BLaER1 (cell line): ENCODE data around the gene OLIG1.

Source experiments
- H3K27ac ChIP-seq: shearing (Covaris generic); formaldehyde crosslinking; 2 replicates; pipeline ENCODE4 v1.8.1; 2022
- H3K27me3 ChIP-seq: shearing (Covaris generic); formaldehyde crosslinking; 2 replicates; pipeline ENCODE4 v1.8.1; 2022
- H3K36me3 ChIP-seq: shearing (Covaris generic); formaldehyde crosslinking; 2 replicates; pipeline ENCODE4 v1.8.1; 2022
- H3K4me1 ChIP-seq: shearing (Covaris generic); formaldehyde crosslinking; 2 replicates; pipeline ENCODE4 v1.8.1; 2022
- H3K4me2 ChIP-seq: shearing (Covaris generic); formaldehyde crosslinking; 2 replicates; pipeline ENCODE4 v1.8.1; 2022
- H3K4me3 ChIP-seq: shearing (Covaris generic); formaldehyde crosslinking; 2 replicates; pipeline ENCODE4 v1.8.1; 2022
- H3K9ac ChIP-seq: shearing (Covaris generic); formaldehyde crosslinking; 2 replicates; pipeline ENCODE4 v1.8.1; 2022
- H3K9me3 ChIP-seq: shearing (Covaris generic); formaldehyde crosslinking; 2 replicates; pipeline ENCODE4 v1.8.1; 2022
- H4K20me1 ChIP-seq: shearing (Covaris generic); formaldehyde crosslinking; 2 replicates; pipeline ENCODE4 v1.8.1; 2022
- Cebpa-rat ChIP-seq: shearing (Covaris generic); IDR thresholded peaks from 2 replicates; pipeline ENCODE4 v1.8.1; 2022

OLIG1 gene

DNA sequence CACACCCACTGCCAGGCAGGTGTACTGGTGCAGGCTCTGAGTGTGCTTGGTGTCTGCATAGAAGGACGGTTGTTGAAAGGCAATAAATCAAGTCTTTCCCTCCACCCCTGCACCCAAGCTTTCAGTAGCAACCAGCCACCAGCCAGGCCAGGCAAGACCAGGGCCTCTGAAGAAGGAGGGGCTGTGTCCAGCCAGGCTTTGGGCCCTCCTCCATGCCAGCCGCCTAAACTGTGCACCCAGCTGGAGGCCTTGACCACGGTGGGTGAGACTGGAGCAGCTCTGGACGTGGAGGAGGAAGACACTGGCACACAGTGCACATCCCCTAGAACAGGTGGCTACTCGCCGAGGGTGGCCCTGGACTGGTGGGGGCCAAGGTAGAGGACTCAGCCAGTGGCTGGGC lies 39.3 kb upstream of the OLIG1 start:
- H3K36me3 ChIP-seq: no peaks in the 10 kb centered on the region
- peaks cover 83% of the 10 kb centered on the region for H3K27me3 ChIP-seq
- H4K20me1 ChIP-seq: peaks cover 32% of the 10 kb centered on the region
- no peak for TF ChIP-seq Cebpa-rat
- H3K27ac ChIP-seq: no peak overlapping the region
- H3K9me3 ChIP-seq: peaks cover 44% of the 10 kb centered on the region
- H3K9ac ChIP-seq: no peak overlapping the region
- H3K4me3 ChIP-seq: no peak overlapping the region
- no peak overlapping the region for H3K4me2 ChIP-seq
- peaks cover 17% of the 10 kb centered on the region; the same call in 1 of the 2 replicates for H3K4me1 ChIP-seq

DNA sequence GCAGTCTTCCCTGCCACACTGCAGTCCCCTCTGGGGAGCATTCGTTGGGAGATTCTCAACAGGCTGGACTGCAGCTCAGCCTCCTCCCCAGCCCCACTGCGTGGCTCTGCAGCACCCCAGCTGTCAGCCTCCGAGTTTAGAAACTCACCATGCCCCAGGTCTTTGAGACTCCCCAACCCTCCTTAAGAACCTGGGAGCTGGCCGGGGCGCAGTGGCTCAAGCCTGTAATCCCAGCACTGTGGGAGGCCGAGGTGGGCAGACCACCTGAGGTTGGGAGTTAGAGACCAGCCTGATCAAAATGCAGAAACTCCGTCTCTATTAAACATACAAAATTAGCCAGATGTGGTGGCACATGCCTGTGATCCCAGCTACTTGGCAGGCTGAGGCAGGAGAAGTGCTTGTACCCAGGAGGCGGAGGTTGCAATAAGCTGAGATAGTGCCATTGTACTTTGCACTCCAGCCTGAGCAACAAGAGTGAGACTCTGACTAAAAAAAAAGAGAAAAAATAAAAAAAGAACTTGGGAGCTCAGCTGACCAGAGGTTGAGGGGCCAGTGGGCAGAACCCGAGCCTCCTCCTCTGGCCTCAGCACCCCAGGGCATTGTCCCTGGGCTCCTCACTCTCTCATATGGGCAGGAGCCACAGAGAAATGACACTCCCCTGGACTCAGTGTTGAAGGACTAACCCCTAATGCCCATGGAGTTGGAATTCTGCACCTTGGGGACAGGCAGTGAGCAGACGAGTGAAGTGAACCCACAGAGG lies 38.6 kb upstream of the OLIG1 start:
- peaks cover 32% of the 10 kb centered on the region for H4K20me1 ChIP-seq
- no peak overlapping the region for H3K27ac ChIP-seq
- no peaks in the 10 kb centered on the region for H3K36me3 ChIP-seq
- peaks cover 37% of the 10 kb centered on the region for H3K9me3 ChIP-seq
- H3K4me1 ChIP-seq: peaks cover 24% of the 10 kb centered on the region
- H3K27me3 ChIP-seq: peaks cover 76% of the 10 kb centered on the region
- TF ChIP-seq Cebpa-rat: no peak
- H3K9ac ChIP-seq: no peak overlapping the region
- H3K4me3 ChIP-seq: no peak overlapping the region
- no peak overlapping the region for H3K4me2 ChIP-seq

DNA sequence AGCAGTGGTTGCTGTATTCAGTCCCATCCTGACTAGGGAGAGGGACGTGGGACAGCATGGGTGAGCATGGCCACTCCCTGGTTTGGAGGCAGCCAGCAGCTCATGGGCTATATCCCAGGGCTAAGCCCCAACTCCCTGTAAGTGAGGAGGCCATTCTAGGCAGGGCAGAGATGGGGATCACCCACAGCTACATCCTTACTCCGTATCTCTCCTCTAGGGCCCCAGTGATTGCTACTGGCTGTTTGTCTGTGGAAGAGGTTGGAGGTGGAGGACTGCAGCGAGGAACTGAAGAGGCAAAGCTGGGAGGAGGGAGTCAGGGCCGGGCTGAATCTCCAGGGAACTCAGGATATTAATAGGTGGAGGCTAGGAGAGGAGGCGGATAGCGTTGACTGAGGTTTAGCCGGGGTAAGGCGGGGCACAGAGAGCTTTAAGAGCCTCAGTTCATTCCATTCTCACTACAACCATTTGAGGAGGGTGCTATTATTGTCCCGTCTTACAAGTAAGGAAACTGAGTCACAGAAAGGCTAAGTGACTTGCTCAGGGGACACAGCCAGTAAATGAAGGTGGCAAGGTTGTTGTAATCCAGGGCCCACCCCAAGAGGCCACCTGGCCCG lies 37.4 kb upstream of the OLIG1 start:
- Histone ChIP-seq H4K20me1 (peaks cover 32% of the 10 kb centered on the region), H3K36me3 (no peaks in the 10 kb centered on the region), H3K9ac (no peak overlapping the region), H3K27me3 (peaks cover 64% of the 10 kb centered on the region), H3K4me3 (no peak overlapping the region), H3K9me3 (peaks cover 25% of the 10 kb centered on the region), H3K4me2 (no peak overlapping the region), H3K4me1 (peaks cover 34% of the 10 kb centered on the region), H3K27ac (no peak overlapping the region)
- TF ChIP-seq Cebpa-rat: no peak

DNA sequence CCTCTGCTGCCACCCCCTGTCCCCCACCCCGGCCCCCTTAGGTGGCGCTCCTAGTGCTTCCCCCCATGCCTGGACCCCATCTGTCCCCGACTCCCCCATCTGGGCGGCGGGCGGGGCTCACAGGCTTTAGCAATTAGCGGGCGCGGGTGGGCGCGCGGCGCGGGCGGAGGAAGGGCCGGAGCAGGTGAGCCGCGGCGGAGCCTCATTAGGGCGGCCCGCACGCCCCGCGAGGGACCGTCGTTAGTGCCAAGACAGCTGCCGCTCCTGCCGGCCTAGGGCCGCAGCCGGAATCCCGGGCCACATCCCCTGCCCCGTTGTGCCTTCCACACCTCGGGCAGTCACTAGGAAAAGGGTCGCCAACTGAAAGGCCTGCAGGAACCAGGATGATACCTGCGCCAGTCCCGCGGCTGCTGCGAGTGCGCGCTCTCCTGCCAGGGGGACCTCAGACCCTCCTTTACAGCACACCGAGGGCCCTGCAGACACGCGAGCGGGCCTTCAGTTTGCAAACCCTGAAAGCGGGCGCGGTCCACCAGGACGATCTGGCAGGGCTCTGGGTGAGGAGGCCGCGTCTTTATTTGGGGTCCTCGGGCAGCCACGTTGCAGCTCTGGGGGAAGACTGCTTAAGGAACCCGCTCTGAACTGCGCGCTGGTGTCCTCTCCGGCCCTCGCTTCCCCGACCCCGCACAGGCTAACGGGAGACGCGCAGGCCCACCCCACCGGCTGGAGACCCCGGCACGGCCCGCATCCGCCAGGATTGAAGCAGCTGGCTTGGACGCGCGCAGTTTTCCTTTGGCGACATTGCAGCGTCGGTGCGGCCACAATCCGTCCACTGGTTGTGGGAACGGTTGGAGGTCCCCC lies 36.6 kb upstream of the OLIG1 start:
- TF ChIP-seq Cebpa-rat: no peak
- no peaks in the 10 kb centered on the region for H3K36me3 ChIP-seq
- peaks cover 56% of the 10 kb centered on the region for H3K27me3 ChIP-seq
- H3K9ac ChIP-seq: no peak overlapping the region
- peaks cover 30% of the 10 kb centered on the region for H4K20me1 ChIP-seq
- no peak overlapping the region for H3K27ac ChIP-seq
- H3K4me2 ChIP-seq: no peak overlapping the region
- no peak overlapping the region for H3K4me3 ChIP-seq
- H3K9me3 ChIP-seq: peaks cover 17% of the 10 kb centered on the region
- peaks cover 34% of the 10 kb centered on the region for H3K4me1 ChIP-seq

DNA sequence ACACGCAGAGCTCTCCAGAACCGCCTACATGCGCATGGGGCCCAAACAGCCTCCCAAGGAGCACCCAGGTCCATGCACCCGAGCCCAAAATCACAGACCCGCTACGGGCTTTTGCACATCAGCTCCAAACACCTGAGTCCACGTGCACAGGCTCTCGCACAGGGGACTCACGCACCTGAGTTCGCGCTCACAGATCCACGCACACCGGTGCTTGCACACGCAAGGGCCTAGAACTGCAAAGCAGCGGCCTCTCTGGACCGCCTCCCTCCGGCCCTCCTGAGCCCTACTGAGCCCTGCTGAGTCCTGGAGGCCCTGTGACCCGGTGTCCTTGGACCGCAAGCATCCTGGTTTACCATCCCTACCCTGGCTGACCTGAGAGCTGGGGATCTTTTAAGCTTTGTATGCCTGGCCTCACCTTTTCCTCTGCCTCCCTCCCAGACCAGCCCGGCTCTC lies 36.0 kb upstream of the OLIG1 start:
- Histone ChIP-seq H3K4me2 (no peak overlapping the region), H3K9ac (no peak overlapping the region), H3K27ac (no peak overlapping the region), H4K20me1 (peaks cover 25% of the 10 kb centered on the region), H3K36me3 (no peaks in the 10 kb centered on the region), H3K4me1 (peaks cover 28% of the 10 kb centered on the region), H3K9me3 (peaks cover 11% of the 10 kb centered on the region; the same call in 1 of the 2 replicates), H3K27me3 (peaks cover 50% of the 10 kb centered on the region), H3K4me3 (no peak overlapping the region)
- TF ChIP-seq Cebpa-rat: no peak

DNA sequence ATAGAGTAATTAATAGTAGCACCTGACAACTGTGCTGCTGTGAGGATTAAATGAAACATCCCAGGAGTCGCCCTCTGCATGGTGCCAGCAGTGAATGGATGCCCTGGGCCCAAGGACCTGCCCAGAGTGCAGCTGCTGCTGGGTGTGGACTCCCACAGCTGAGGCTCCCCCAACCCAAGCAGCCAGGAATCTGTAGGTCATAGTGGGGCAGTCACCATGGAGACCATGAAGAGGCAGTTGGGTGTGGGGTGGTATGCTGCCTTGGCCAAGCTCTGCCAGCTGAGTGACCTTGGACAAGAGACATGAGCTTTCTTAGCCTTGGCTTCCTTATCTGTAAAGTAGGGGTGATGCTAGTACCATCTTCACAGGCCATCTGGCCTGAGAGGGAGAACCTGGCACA lies 34.8 kb upstream of the OLIG1 start:
- no peaks in the 10 kb centered on the region for H3K36me3 ChIP-seq
- no peak overlapping the region for H3K4me2 ChIP-seq
- peaks cover 38% of the 10 kb centered on the region for H3K27me3 ChIP-seq
- peaks cover 23% of the 10 kb centered on the region for H3K4me1 ChIP-seq
- 0 out of 2 replicates have a peak, but pooled peaks cover under 1% of the 10 kb centered on the region for H3K9me3 ChIP-seq
- H4K20me1 ChIP-seq: peaks cover 14% of the 10 kb centered on the region
- H3K4me3 ChIP-seq: no peak overlapping the region
- H3K9ac ChIP-seq: no peak overlapping the region
- TF ChIP-seq Cebpa-rat: no peak
- H3K27ac ChIP-seq: no peak overlapping the region

DNA sequence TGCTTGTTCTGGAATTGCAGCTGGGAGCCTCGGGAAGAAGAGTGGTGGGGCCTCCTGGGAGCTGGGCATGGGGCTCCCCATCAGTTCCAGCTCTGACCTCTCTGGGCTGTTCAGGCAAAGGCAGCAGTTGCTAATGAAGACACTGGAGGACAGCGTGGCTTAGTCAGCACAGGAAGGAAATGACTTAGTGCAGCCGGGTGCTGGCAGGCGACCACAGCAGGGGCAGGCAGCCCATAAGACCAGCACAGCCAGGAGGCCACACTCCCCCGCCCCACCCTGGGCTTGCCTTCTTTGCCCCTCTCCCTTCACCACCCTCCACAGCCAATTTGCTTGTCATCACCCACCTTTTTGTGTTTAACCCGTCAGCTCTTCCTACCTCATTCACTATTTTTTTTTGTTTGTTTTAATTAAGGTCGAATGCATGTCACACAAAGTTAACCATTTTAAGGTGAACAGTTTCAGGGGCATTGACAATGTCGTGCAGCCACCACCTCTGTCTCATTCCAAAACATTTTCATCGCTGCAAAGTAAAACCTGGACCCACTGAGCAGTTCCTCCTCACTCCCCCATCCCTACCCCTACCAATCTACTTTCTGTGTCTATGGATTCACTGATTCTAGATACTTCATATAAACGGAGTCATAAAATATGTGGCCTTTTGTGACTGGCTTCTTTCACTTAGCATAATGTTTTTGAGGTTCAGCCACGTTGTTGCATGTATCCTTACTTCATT lies 33.3 kb upstream of the OLIG1 start:
- peaks cover 24% of the 10 kb centered on the region for H3K27me3 ChIP-seq

DNA sequence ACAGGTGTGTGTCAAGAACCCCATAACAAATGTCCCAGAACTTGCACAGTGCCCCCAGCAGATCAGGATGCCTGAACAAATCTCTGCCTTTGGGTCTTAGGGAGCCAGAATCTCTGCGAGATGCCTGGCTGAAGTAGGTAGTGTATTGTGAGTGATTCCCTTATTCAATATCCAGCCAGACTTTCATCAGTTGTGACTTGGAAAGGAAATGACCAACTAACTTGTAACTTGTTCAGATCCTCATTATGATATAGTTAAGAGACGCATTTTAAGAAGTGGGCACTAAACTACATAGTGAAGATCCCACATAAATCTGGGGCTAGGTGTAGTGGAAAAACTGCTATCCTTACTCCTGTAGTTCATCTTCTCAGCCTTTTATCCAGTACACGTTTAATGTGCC lies 32.4 kb upstream of the OLIG1 start:
- no peak overlapping the region for H3K4me2 ChIP-seq
- no peak overlapping the region for H3K27ac ChIP-seq
- no peak for TF ChIP-seq Cebpa-rat
- H3K9me3 ChIP-seq: no peaks in the 10 kb centered on the region
- H3K4me1 ChIP-seq: peaks cover 22% of the 10 kb centered on the region
- no peaks in the 10 kb centered on the region for H3K36me3 ChIP-seq
- no peak overlapping the region for H3K4me3 ChIP-seq
- no peaks in the 10 kb centered on the region for H4K20me1 ChIP-seq
- peaks cover 17% of the 10 kb centered on the region for H3K27me3 ChIP-seq
- no peak overlapping the region for H3K9ac ChIP-seq

More for the DNA sequence above, 33.3 kb upstream of the OLIG1 start:
- H3K4me3 ChIP-seq: 0 out of 2 replicates have a peak overlapping the region, but pooled peaks have one; percentile 7
- no peaks in the 10 kb centered on the region for H3K9me3 ChIP-seq
- peak overlapping the region; percentile 56 for H3K27ac ChIP-seq
- no peak for TF ChIP-seq Cebpa-rat
- H3K4me2 ChIP-seq: peak overlapping the region; percentile 83
- no peaks in the 10 kb centered on the region for H4K20me1 ChIP-seq
- H3K4me1 ChIP-seq: peaks cover 23% of the 10 kb centered on the region
- H3K36me3 ChIP-seq: no peaks in the 10 kb centered on the region
- no peak overlapping the region for H3K9ac ChIP-seq

DNA sequence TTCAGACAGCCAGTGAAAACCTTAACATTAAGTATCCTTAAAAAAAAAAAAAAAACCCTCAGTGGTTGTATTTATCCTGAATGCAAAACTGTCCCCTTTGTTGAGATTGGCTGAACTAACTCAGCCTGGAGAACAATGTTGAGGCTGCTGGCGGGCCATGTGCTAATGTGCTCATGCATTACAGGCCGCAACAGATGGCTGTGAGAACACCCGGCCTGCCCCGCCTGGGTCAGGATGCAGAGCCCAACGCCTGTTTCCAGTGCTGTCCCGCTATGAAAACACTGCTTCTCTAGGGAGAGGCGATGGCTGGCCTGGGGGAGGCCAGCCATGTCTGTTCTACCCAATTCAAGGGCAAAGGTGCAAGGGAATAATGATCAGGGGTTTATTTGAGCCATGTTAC lies 30.4 kb upstream of the OLIG1 start:
- no peak overlapping the region for H3K4me3 ChIP-seq
- H4K20me1 ChIP-seq: no peaks in the 10 kb centered on the region
- no peak overlapping the region for H3K27ac ChIP-seq
- H3K36me3 ChIP-seq: no peaks in the 10 kb centered on the region
- 0 out of 2 replicates have a peak, but pooled peaks cover 4% of the 10 kb centered on the region for H3K27me3 ChIP-seq
- no peak overlapping the region for H3K9ac ChIP-seq
- no peak overlapping the region for H3K4me2 ChIP-seq
- no peak for TF ChIP-seq Cebpa-rat
- peaks cover 19% of the 10 kb centered on the region for H3K4me1 ChIP-seq
- no peaks in the 10 kb centered on the region for H3K9me3 ChIP-seq
